ENCODE data around the gene PPP3CA.
"Not testable (repeated sequence)": the region's sequence is repeated elsewhere in the genome, so short reads cannot be mapped to it uniquely, and the experiment has no call there.

Gene PPP3CA

DNA sequence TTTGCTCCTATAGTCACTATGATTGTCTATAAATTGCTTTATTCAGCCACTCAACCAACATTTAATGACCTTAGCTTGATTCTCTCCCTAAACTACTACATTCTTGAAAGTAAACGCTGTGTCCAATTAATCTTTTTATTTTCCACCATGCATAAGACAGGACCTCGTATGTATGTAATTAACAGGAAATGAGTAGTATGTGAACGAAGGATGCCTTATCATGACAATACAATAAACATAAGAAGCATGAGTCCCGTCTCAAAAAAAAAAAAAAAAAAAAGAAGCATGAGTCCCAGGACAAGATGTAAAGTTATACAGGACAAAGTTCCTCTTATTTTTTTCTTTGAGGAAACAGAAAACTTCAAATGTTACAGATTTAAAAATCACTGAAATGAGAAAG is 92.5 kb downstream of the PPP3CA start:
- no peak for DNase-seq (ENCODE audit: low spot score)

DNA sequence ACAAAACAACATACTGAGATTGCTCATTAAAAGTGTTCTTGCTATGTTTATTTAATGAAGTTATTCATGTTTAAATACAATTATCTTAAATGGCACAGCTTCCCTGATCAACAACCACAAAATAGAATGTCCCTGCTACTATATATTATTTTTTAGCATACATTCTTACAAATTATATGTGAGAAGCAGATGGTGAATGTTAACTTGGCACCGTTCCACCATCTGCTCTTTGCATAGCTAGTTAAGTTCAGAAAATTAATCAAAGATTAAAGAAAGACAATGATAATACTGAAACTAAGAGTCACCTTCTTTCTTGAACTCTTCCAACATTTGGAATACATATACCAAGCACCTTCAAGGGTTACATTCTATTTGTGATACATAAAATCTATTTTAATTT is 94.2 kb downstream of the PPP3CA start:
- DNase-seq (ENCODE audit: low spot score) = no peak

DNA sequence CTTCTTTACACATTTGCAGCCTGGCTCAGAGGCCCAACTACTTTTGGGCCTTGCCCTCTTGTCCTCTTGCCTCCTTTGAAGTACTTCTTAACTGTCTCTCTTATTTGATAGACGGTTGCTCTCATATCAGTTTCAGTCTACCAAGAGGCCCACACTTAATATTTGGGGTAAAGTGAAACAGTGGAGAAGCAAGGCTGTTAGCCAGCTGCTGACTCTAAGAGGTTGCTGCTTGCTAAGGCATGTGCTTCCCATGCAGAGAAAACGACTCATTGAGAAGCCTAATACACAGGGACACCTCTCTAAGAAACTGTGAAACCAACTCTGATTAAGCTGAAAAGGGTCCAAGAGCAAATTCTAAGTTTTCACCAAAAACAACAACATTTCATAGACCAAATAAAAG is 94.6 kb downstream of the PPP3CA start:
- no peak for DNase-seq (ENCODE audit: low spot score)

DNA sequence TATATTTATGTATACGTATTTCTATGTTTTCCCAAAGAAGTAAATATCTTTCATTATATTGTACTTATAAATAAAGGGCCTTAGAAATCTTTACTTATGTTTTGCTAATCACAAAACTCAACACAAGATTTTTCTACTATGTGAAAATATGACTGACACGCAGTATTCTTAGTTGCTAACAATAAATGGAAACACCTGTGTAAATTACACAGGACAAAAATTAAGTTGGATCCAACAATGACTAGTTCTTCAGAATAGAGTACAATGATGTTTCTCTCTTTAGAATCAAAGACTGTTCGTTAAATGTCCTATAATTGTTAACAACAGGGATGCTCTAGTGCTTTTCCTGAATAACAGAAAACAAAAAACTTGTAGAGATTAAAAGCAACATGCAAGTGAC is 96.1 kb downstream of the PPP3CA start:
- DNase-seq (ENCODE audit: low spot score) = no peak

DNA sequence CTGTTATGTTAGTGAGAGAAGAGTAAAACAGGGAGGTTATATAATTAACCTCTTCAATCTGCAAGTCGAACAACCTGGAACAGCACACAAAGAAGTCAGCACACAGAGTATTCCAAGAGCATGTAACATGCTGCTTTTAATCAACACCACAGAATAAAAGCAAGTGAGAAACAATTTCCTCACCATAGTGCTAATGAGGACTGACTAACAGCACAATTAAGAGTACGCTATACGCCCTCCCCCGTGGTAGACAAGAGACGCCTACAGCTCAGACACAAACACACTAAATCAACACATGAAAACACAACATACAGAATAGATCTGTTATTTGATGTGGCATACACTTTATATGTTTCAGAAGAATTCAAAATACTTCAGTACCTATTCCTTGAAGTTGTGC is 103.0 kb downstream of the PPP3CA start:
- DNase-seq (ENCODE audit: low spot score) = no peak

DNA sequence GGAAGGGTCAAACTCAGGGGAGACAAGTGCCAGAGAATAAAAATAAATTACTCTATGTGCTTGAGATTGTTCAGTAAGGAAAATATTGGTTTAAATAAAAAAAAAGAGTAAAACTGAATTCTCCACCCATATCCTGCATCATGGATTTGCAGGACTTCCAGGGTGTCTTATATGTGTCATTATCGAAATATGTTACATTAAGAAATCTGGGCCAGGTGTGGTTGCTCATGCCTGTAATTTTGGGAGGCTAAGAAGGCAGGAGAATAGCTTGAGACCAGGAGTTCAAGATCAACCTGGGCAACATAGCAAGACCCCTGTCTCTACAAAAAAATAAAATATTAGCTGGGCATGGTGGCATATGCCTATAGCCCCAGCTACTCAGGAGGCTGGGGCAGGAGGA is 104.9 kb downstream of the PPP3CA start:
- DNase-seq (ENCODE audit: low spot score) = no peak

DNA sequence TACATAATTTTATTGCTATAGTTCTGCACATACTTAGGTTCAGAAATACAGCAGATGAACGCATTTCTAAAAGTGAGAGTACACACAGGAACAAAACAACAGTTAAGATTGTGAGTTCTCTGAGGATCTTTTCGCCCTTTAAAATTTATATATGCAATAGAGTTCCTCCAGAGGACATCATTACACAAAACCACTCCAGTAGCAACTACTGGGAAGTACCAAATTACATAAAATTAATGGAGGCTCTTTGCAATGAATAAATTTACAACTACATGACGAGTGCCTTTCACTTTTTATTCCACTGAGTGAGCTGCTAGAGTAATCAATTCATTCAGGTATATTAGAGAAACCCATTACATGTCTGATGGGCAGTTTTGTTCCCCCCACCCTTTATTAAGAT is 107.2 kb downstream of the PPP3CA start:
- no peak for DNase-seq (ENCODE audit: low spot score)

DNA sequence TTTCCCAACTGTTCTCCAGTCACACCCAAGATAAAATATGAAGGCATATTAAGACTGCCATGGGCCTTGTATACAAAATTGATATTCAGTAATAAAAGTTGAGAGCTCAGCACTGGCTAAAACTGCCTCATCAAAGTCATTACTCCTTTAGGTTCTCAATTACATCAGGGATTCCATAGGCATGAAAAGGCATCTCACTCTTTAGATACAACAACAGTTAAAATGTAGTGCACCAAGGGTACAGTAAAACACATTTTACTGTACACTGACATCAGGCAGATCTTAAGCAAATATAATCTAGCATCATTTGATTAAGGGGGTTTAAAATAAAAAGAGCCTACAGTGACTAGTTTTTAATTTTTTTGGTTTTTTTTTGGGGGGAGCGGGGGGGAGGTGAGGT is 107.7 kb downstream of the PPP3CA start:
- no peak for DNase-seq (ENCODE audit: low spot score)

DNA sequence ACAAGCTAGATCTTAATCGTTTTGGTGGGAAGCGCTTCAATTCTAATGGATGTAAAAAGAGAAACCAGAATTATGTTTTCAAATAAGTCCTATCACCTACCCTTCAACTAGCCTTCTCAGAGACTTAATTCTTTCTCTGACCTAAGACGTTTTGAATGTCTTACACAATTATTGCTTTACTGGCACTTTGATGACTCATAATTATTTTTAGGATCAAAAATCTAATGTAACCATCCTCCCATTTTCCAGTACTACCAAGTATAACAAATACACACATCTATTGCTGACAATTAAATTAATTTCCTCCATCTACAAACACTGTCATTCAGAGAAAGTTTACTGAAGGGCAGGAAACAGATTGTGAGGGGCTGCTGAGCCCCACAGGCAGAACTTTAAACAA is 108.6 kb downstream of the PPP3CA start:
- DNase-seq (ENCODE audit: low spot score) = no peak

DNA sequence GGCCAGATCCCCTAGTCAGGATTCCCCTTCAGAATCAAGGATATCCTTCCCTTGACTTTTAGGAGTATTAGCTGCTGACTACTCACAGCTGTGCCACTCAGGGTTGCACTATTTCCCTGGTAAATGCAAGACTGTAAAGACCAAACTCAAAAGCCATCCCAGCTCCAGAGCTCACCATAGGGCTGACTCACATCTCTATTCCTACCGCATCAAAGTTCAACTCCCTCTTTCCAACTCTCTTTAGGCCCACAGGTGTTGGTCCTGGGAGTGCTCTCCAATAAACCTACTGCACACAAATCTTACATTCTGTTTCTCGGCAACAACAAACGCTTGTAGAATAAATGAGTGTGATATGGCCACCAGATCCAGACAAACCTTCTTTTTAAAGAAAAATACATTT is 109.6 kb downstream of the PPP3CA start:
- DNase-seq (ENCODE audit: low spot score) = no peak

DNA sequence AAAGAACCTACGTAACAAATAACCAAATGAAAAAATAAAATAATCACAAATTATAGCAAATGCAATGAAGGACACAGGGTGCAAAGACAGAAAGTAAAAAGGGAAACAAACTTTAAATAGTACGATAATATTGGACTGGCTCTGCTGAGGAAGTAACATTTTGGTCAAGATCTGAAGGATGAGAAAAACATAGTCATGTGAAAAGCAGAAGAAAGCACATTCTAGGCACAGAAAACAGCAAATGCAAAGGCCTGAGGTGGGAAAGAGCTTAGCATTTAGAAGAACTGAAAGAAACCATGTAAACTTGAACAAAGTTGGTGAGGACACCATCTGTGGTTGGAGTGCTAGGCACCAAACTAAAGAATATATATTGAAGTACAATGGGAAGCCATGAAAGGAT is 111.2 kb downstream of the PPP3CA start:
- DNase-seq (ENCODE audit: low spot score) = no peak

DNA sequence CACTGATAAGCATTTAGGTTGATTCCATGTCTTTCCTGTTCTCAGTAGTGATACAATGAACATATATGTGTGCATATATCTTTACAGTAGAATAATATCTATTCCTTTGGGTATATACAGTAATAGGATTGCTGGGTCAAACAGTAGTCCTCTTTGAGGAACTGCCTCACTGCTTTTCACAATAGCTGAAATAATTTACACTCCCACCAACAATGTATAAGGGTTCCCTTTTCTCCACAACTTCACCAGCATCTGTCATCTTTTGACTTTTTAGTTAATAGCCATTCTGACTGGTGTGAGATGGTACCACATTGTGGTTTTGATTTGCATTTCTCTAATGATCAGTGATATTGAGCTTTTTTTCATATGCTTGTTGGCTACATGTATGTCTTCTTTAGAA is 113.2 kb downstream of the PPP3CA start:
- DNase-seq (ENCODE audit: low spot score) = not testable (repeated sequence)

DNA sequence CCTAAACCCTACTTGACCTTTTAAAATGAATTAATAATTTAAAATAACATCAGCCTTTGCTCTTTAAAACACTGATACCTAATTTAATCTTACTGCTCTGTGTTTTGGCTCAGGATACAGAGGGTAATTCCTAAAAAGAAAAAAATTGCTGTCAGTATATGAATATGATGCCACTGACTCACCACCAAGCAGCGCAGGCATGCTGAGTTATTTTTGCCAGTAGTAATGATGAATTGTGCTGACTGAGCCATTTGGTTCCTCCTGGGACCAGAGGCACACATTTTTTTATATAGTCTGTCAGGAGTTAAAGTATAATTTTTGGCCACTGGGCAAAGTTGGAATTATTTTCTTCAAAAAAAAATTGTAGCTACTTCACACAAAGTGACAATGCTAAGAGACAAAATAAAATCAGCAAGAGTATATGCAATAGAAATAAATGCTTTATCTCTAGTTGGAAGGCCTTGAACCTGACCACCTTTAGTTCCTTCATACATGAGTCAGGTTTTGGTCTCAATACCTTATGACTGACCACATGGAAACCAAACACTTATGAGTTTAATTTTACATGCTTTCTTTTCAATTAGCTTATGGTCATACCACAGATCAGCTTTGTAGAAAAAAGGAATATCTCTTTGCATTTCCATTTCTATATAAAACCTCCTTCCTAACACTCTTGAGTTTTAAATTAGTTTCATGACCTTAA is 115.1 kb downstream of the PPP3CA start:
- peak; percentile 41 for DNase-seq (ENCODE audit: low spot score)

DNA sequence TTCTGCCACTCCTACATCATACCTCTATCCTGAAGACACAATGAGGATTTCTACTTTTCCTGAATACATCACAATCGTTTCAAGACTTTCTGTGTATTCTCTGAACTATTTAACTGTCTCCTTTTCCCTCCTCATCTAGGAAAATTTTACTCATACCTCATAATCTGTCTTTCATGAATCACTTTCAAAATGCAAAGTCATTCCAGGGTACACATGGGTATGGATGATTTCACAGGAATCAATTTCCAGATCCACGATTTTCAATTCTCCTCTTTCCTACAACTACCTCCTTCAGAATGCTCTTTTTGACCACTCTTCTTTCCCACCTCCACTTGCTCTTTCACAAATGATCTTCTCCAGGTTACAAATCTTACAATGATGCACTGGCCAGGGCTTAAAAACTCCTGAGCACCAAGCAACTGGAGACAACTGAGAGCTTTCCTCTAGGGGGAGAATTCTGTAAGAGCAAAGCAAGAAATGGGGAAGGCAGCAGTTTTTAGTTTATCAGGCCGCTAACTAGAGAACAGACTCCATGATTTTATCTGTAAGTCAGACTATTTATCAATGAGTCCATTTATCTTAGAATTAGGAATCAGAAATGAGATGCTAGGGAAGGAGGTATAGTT is 116.4 kb downstream of the PPP3CA start:
- DNase-seq (ENCODE audit: low spot score) = no peak

DNA sequence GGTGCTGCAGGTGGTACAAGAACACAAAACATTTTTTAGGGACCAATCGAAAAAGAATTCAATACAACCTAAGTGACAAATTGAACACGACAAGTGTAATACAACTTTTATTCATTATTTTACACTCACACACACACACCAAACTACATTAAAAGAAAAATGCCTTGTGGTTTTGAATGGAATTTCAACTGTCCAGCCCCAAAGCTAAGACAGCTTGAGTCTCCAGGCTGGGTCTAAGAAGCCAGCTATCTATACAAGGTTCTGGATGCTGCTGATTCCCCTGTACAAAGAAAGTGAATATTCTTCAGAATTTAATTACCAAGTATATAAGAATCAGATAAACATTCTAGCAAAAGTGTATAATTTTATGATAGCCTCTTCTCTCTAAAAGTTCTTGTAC is 118.2 kb downstream of the PPP3CA start:
- no peak for DNase-seq (ENCODE audit: low spot score)

DNA sequence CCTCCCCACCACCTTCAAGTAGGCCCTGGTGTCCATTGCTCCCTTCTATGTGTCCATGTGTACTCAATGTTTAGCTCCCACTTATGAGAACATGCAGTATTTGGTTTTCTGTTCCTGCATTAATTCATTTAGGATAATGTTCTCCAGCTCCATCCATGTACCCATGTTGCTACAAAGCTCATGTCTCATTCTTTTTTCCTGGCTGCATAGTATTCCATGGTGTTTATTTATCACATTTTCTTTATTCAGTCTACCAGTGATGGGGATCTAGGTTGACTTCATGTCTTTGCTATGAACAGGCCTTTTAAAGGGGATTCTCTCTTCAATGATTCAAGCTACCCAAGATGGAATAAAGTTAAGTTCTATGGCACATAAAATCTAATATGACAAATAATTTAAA is 119.6 kb downstream of the PPP3CA start:
- DNase-seq (ENCODE audit: low spot score) = no peak

DNA sequence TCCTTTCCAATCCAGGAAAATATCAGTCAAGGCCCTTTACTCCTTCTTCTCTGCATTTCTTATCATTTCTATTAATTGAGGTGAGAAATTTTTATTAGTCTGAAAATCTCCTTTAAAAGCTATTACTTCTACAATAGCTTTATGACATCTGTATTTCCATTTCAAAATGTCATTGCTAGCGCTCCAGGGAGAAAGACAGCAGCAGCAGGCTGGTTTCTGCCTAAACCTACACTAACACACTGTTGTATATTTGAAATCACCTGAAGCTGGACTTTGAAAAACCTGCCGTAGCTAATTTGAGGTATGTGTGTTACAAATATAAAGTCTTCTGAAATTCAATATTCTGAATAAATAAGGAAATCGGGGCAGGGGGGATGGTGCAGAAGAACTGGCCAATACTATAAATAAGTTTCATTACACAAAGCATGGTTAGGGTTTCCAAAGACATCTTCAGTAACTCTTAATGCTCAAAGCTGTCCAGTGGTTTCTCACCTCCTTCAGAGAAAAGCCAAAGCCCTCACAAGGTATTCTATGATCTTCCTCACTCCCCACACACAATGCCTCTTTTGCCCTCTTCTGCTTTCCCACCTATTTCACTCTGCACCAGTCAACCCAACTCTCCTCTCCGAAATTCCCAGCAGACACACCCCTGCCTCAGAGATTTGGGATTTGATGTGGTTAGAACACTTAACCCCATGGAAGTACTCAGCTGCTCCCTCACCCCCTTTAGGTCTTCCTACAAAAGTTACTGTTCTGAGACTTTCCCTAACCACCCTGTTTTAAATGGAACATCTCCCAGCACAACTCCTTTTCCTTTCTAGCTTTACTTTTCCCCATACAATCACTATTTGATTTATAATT is 122.7 kb downstream of the PPP3CA start:
- no peak for DNase-seq (ENCODE audit: low spot score)

DNA sequence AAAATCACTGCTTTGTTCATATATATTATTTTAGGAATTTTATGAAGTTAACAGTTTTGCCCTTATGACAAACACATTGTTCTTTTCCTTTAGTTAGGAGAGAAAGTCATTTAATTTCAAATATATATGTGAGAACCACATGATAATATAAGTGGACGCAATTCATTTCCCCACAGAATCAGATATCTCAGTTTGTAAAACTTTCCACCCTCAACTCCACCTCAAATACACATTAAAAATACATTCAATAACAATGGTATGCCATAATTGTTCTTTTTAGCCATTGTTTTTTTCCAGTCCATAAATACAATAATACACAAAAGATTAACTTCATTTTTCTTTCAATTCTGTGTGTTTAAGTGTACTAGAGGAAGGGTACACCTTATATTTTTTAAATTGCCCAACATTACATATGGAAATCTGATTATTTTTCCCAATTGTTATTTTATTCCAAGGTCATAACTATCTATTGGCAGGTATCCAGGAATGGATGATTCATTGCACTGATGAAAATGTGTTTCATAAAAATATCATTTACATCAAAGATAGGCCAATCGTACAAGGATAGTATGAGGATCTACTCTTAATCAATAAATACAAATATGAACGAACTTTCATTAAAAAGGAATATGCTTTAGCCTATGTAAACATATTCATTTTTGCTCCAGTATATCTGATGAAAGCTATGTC is 125.0 kb downstream of the PPP3CA start:
- DNase-seq (ENCODE audit: low spot score) = no peak

DNA sequence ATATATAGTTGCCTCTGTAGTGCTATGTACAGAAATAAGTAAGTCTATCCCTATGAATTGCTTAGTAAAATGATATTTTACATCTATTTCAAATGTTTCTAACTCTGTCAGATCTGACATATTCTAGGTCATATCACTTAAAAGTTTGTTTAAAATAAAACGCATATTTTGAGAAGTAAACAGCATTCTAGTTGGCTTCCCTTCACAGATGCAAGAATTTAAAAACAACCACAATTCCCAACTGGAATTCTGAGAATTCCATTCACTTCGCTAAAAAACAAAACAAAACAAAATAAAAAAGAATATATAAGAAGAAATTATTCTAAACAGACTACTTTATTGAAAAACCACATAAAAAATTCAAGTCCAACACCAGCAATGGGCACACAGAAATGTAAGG is 126.0 kb downstream of the PPP3CA start:
- no peak for DNase-seq (ENCODE audit: low spot score)

DNA sequence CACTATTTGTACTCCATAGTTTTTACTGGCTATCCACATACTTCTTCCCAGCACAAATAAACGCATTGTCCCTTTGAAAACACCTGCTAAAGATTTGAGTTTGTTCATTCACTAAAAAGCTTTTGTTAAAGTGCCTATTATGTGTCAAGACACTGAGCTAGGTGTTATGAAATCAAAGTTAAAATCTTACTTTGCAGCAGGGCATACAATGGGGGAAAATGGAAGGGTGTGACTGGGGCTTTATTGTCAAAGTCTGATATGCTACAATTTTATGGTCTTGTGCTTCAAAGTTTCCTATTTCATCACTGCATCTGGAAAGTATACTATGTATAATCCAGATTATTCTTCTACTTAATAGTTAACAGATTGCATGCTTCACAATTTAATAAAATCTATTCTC is 128.4 kb downstream of the PPP3CA start:
- DNase-seq (ENCODE audit: low spot score) = no peak

DNA sequence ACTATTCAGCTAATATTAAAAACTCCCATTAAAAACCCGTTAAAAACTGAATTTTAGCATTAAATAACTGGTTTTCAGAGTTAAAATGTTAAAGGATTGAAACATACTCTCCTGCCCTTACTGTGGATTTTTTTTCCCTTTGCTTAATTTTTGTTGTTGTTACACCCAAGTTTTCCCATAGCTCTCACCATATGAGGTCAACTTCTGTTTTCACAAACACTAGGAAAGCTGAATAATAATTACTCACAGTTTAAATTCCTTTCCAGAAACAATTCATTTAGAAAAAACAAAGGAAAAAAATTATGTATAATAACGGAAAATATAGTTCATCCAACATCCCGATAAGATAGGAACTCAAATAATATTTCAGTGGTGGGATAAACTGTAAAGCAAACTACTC is 129.0 kb downstream of the PPP3CA start:
- DNase-seq (ENCODE audit: low spot score) = no peak

DNA sequence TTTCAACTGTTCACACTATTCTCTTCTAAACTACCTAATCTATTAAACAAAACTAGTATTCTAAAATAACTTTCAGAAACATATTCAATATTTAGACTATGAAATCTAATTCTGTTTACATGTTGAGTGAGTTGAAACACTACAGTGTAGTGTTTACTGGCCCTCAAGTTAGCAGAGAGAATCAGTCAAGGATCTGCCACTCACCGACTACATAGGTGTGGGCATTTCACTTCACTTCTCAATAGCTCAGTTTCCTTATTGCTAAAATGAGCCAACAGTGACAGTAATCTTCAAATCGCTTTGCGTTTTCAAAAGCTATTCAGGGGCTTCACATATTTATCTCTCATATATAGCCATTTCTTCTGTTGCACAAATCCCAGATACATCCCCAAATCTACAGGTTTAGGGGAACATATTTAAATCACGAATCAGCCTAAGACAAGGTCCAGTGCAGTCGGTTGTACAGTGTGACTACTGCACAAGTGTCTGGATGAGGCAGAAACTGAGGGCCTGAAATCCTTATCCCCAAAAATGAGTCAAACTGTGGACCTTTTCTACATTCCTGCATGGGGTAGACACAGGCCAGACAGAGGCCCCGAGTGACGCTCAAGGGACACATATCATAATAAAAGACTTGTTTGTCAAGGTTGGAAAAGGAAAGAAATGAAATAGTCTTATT is 129.8 kb downstream of the PPP3CA start:
- no peak for DNase-seq (ENCODE audit: low spot score)
